MM.1S (cell line): ENCODE results near the gene FAM219A.
"Not testable (repeated sequence)": the region's sequence is repeated elsewhere in the genome, so short reads cannot be mapped to it uniquely, and the experiment has no call there.

Experiments used
- DNase-seq: peaks from one replicate; pipeline ENCODE4 v3.0.0-alpha.2; 2015
- H2AFZ ChIP-seq: fragments of 300-600 bp; sonication (generic); 2 replicates; pipeline ENCODE4 v1.6.0; 2016; ENCODE audit warnings: antibody characterized with exemption, low read length
- H3F3A ChIP-seq: fragments of 300-600 bp; sonication (generic); 2 replicates; pipeline ENCODE4 v1.6.1; 2016; ENCODE audit warnings: mild to moderate bottlenecking, antibody characterized with exemption, low read length, moderate library complexity, mixed read lengths; ENCODE audit not compliant: insufficient read depth
- H3K27ac ChIP-seq: fragments of 300-600 bp; sonication (generic); 2 replicates; pipeline ENCODE4 v1.5.1; 2016; ENCODE audit warnings: mild to moderate bottlenecking, low read length
- H3K27me3 ChIP-seq: fragments of 300-600 bp; sonication (generic); replicated peaks from 2 replicates; pipeline ENCODE4 v1.6.0; 2016; ENCODE audit warnings: low read length; ENCODE audit not compliant: insufficient read depth
- H3K36me3 ChIP-seq: fragments of 300-600 bp; sonication (generic); replicated peaks from 2 replicates; pipeline ENCODE4 v1.6.1; 2016; ENCODE audit warnings: mild to moderate bottlenecking, low read length, mixed read lengths; ENCODE audit not compliant: insufficient read depth
- H3K4me1 ChIP-seq: fragments of 300-600 bp; sonication (generic); 2 replicates; pipeline ENCODE4 v1.6.1; 2016; ENCODE audit warnings: low read length, mixed read lengths
- H3K4me2 ChIP-seq: fragments of 300-600 bp; sonication (generic); 2 replicates; pipeline ENCODE4 v1.6.0; 2016; ENCODE audit warnings: low read depth, low read length
- H3K4me3 ChIP-seq: fragments of 300-600 bp; sonication (generic); 2 replicates; pipeline ENCODE4 v1.5.1; 2016; ENCODE audit warnings: low read length, mixed read lengths
- H3K79me2 ChIP-seq: fragments of 300-600 bp; sonication (generic); 2 replicates; pipeline ENCODE4 v1.6.1; 2016; ENCODE audit warnings: mixed run types, low read length, mixed read lengths
- H3K9ac ChIP-seq: fragments of 300-600 bp; sonication (generic); 2 replicates; pipeline ENCODE4 v1.6.1; 2016; ENCODE audit warnings: low read length, mixed read lengths
- H3K9me2 ChIP-seq: fragments of 300-600 bp; sonication (generic); replicated peaks from 2 replicates; pipeline ENCODE4 v1.6.1; 2016; ENCODE audit warnings: mild to moderate bottlenecking, low read length, mixed read lengths; ENCODE audit not compliant: insufficient read depth
- H3K9me3 ChIP-seq: fragments of 300-600 bp; sonication (generic); replicated peaks from 2 replicates; pipeline ENCODE4 v1.6.1; 2016; ENCODE audit warnings: mild to moderate bottlenecking, low read length, mixed read lengths; ENCODE audit not compliant: insufficient read depth
- H4K20me1 ChIP-seq: fragments of 300-600 bp; sonication (generic); 2 replicates; pipeline ENCODE4 v1.6.1; 2016; ENCODE audit warnings: mild to moderate bottlenecking, low read length, moderate library complexity, mixed read lengths; ENCODE audit not compliant: insufficient read depth
- EZH2 ChIP-seq: fragments of 300-600 bp; sonication (generic); optimal IDR thresholded peaks from 2 replicates; pipeline ENCODE3; 2017; ENCODE audit warnings: low read depth, mild to moderate bottlenecking, antibody characterized with exemption, low read length, mixed read lengths
- EZH2phosphoT487 ChIP-seq: fragments of 300-600 bp; sonication (generic); IDR thresholded peaks from 2 replicates; pipeline ENCODE4 v1.6.1; 2018; ENCODE audit warnings: antibody characterized with exemption, low read length
- TF ChIP-seq, protein P1 (sequence below): fragments of 300-600 bp; sonication (generic); IDR thresholded peaks from 2 replicates; pipeline ENCODE4 v1.5.1; 2016; ENCODE audit warnings: antibody characterized with exemption, low read length, mixed read lengths

Gene FAM219A

DNA sequence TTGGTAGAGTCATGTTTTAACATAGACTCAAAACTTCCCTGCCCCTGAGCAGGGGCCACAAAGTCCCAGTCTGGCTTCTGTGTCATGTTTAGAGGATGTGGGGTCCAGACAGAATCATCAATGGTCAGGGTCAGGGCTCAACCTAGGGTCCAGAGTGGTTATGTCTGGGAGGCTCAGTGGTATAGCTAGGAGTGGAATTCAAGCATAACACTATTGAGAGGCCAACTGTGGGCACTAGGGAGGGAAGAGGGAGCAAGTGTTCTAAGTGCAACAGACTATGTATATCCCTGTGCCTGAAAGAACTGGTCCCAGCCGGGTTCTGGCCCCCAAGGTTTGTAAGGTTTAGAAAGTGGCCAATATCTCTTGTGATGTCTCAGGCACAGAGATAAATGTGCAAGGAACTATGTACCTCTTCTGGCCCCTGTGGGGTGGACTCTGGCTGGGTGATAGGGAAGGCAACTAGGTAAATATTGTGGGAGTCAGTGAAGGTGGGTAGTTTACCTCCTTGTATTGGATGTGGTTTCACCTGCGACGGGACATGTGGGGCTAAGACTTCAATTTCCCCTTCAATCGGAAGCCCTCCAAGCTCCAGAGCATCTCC is 95.7 kb downstream of the FAM219A start:
- Histone ChIP-seq H3K9ac (no peak overlapping the region), H3K79me2 (no peaks in the 10 kb centered on the region), H4K20me1 (no peaks in the 10 kb centered on the region), H3K27ac (no peak overlapping the region), H3K4me1 (no peaks in the 10 kb centered on the region), H3K4me3 (no peak overlapping the region), H3K36me3 (no peaks in the 10 kb centered on the region), H2AFZ (no peak overlapping the region), H3K27me3 (no peaks in the 10 kb centered on the region), H3K9me2 (no peaks in the 10 kb centered on the region), H3F3A (no peaks in the 10 kb centered on the region), H3K4me2 (no peak overlapping the region), H3K9me3 (no peaks in the 10 kb centered on the region)
- no peak for DNase-seq
- TF ChIP-seq EZH2 (no peak), EZH2phosphoT487 (no peak)
- TF ChIP-seq, protein P1, sequence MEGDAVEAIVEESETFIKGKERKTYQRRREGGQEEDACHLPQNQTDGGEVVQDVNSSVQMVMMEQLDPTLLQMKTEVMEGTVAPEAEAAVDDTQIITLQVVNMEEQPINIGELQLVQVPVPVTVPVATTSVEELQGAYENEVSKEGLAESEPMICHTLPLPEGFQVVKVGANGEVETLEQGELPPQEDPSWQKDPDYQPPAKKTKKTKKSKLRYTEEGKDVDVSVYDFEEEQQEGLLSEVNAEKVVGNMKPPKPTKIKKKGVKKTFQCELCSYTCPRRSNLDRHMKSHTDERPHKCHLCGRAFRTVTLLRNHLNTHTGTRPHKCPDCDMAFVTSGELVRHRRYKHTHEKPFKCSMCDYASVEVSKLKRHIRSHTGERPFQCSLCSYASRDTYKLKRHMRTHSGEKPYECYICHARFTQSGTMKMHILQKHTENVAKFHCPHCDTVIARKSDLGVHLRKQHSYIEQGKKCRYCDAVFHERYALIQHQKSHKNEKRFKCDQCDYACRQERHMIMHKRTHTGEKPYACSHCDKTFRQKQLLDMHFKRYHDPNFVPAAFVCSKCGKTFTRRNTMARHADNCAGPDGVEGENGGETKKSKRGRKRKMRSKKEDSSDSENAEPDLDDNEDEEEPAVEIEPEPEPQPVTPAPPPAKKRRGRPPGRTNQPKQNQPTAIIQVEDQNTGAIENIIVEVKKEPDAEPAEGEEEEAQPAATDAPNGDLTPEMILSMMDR = no peak

DNA sequence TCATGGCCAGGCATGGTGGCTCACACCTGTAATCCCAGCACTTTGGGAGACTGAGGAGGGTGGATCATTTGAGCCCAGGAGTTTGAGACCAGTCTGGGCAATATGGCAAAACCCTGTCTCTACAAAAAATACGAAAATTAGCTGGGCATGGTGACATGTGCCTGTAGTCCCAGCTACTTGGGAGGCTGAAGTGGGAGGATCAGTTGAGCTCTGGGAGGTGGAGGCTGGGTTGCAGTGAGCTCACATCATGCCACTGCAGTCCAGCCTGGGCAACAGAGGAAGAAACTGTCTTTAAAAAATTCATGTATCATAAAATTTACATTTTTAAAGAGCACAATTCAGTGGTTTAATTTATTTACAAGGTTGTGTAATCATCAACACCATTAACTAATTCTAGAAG is 105.4 kb downstream of the FAM219A start:
- H3K79me2 ChIP-seq, H3F3A ChIP-seq, H3K27me3 ChIP-seq, H4K20me1 ChIP-seq, H3K9ac ChIP-seq, H3K36me3 ChIP-seq, H3K4me2 ChIP-seq, H3K4me3 ChIP-seq, H3K4me1 ChIP-seq, H3K9me2 ChIP-seq, H2AFZ ChIP-seq, H3K9me3 ChIP-seq, DNase-seq, H3K27ac ChIP-seq: not testable (repeated sequence)

DNA sequence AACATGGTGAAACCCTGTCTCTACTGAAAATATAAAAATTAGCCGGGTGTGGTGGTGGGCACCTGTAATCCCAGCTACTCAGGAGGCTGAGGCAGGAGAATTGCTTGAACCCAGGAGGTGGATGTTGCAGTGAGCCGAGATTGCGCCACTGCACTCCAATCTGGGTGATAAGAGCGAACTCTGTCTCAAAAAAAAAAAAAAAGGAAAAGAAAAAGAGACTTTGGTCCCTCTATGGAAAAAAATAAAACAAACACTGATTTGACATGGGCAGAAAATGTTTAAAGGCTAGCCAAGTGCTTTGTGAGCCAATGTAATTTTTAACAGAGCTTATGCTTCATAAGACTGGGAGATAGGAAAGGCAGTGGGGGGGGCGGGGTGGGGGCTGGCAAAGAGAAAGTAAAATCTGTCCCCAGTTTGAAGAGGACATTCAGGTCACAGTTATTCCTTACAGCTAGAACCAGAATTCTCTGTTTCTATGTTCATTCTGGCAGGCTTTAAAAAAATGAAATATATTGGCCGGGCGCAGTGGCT is 106.2 kb downstream of the FAM219A start:
- H3K36me3 ChIP-seq, H3F3A ChIP-seq, DNase-seq, H3K9ac ChIP-seq, H3K4me1 ChIP-seq, H3K27ac ChIP-seq, H3K9me2 ChIP-seq, H3K9me3 ChIP-seq, H3K79me2 ChIP-seq, H2AFZ ChIP-seq, H3K27me3 ChIP-seq, H4K20me1 ChIP-seq, H3K4me2 ChIP-seq, H3K4me3 ChIP-seq: not testable (repeated sequence)

DNA sequence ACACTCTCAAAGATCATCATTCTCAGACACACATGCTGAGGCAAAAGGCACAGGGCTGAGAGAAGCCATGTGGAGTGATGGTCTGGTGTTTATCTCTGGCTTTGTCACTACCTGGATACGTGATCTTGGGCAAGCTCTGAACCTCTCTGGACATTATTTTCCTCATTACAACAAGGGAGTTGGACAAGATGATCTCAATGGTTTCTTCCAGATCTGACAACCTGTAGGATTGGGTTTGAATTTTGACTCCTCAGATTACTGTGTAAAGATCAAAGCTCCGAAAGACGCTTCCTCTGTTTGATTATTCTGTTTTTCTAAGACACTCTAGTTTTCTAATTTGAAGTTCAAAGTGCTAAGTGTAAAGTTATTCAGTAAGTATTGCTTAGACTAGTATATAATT is 109.0 kb downstream of the FAM219A start:
- Histone ChIP-seq H3K9ac (no peak overlapping the region), H3K9me2 (no peaks in the 10 kb centered on the region), H3K4me1 (no peaks in the 10 kb centered on the region), H4K20me1 (no peaks in the 10 kb centered on the region), H2AFZ (no peak overlapping the region), H3K36me3 (no peaks in the 10 kb centered on the region), H3F3A (no peaks in the 10 kb centered on the region), H3K4me3 (no peak overlapping the region), H3K27ac (no peak overlapping the region), H3K4me2 (no peak overlapping the region), H3K27me3 (no peaks in the 10 kb centered on the region), H3K9me3 (no peaks in the 10 kb centered on the region), H3K79me2 (no peaks in the 10 kb centered on the region)
- TF ChIP-seq EZH2 (no peak), EZH2phosphoT487 (no peak)
- TF ChIP-seq, protein P1 = no peak
- DNase-seq = no peak
